GM19463 (cell line): ENCODE results near the gene MYBBP1A.

Experiments
- ATAC-seq: cut with Tn5 transposase; IDR thresholded peaks from one replicate; pipeline ENCODE4 v1.9.1; 2021; ENCODE audit warnings: mild to moderate bottlenecking, moderate library complexity; ENCODE audit not compliant: unreplicated experiment

Gene MYBBP1A

GRCh38 chr17:4525691-4526397 is 29.3 kb downstream of the MYBBP1A start:
- no peak for ATAC-seq

- no peak for ATAC-seq
These were observed 31.2 kb downstream of the MYBBP1A start for GRCh38 chr17:4523946-4524345.

GRCh38 chr17:4522661-4523060 is 32.5 kb downstream of the MYBBP1A start:
- ATAC-seq: no peak

DNA sequence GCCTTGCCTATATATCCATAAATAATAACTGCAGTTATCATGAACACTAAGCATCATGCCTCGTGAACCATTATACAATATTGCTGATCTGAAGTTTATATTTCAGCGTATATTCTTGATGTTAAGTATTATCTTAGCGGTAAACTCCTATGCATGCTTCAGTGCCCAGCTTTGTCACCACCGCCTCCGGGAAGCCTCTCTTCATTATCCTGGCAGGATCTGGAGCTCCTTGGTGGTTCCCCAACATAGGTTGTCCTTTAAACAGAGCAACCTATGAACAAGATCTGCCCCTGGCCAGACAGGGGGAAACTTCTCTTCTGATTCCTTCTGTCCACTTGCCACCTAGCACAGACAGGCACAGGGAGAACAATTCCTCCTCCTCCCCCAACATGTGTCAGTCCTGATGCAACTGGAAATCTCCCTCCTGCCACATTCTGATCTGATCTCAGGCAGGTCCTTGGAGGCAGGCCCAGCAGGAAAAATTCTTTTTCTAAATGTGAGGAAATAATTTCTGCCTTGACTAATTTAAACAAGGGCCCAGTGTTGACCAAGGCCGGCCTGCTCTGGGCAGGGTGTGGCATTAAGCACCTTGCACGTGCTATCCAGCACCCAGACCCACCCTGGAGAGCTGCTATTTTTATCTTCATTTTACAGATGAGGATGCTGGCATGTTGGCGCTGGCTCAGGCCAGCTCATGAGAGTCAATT is 34.1 kb downstream of the MYBBP1A start:
- ATAC-seq: no peak

GRCh38 chr17:4520060-4520893 is 34.9 kb downstream of the MYBBP1A start:
- ATAC-seq: no peak

DNA sequence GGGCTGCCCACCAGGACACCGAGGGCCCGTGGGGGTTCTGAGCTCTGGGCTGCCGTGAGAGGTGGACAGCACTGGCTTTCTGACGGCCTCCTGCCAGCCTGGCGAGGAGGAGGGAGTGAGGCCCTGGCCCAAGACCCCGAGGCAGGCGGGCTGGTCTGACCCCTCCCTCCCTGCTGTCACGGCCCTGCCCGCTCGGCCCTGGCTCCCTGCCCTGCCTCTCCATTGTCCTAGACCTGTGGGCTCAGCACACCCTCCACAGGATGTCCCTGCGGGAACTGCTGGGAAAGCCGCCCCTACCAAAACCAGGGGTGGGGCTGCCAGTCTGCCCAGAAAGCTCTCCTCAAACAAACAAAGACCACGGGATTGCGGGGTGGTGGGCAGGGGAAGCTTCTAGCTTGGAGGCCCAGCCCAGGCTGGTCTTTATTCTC is 35.8 kb downstream of the MYBBP1A start:
- no peak for ATAC-seq

- no peak for ATAC-seq
These were observed 36.3 kb downstream of the MYBBP1A start for GRCh38 chr17:4518901-4519300.

DNA sequence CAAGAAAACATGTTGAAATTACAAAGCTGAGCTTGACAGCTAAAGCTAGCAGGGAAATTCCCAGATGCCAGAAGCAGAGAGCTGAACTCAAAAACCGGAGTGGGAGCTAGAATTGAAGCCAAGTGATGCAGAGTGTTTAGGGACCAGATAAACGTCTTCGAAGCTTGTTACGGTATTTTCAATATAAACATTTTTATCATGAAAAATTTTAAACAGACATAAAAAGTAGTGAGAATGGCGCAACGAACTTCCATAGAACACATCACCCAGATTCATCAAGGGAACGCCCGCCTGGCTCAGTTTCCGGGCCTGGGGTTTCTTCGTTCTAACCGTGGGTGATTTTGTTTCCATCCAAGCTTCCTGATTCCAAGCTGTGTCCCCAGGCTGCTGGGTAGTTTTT is 38.4 kb downstream of the MYBBP1A start:
- ATAC-seq: no peak

DNA sequence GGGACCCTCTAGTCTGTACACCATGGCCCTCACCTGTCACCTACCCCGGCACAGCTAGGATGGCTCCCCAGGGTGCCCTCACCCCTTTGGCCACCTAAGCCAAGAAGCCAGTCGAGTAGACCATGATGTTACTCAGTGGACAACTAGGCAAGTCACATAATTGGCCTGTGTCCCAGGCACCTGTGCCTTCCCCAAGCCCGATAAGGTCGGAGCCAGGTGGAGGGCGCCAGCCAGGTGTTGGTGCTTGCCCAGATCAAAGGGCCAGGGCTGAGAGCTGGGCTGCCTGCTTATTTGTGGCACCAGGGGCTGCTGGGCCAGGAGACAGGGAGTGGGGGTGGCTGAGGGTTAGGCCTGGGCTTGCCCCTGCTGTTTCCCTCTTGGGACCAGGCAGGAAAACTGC is 39.7 kb downstream of the MYBBP1A start:
- ATAC-seq: no peak

DNA sequence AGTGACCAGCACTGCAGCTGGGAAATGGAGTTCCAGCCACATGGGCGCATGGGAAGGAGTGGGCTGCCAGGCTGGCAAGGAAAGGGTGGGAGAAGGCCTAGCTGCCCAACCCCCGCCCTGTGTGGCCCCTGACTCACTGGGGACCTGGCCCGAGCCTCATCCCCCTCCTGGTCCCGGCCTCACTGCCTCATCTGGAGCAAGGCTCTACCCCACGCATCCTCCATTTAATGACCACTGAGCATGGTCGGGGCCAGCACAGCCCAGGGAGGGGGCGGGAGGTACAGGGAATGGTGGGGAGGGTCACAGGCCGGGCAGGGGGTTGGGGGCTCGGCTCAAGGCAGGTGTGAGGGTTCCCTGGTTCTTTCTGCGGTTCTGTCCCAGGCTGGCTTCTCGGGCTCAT is 40.4 kb downstream of the MYBBP1A start:
- ATAC-seq: no peak

DNA sequence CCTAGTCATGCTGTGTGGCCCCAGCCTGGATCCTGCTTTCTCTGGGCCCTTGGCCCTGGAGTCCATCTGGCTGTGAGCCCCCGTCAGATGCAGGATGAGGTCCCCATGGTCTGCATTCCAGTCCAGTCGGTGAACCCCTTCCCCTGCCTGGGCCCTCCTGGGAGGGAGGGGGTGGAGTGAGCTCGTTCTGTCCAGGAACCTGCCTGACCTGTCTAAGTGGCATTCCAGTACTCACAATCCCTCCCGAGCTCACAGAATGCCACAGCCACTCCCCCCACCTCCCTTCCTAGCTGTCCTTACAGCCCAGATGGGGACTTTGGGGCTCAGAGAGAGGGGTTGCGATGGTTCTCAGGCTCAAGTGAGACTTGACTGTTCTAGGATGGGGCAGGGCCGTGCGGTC is 41.0 kb downstream of the MYBBP1A start:
- no peak for ATAC-seq

DNA sequence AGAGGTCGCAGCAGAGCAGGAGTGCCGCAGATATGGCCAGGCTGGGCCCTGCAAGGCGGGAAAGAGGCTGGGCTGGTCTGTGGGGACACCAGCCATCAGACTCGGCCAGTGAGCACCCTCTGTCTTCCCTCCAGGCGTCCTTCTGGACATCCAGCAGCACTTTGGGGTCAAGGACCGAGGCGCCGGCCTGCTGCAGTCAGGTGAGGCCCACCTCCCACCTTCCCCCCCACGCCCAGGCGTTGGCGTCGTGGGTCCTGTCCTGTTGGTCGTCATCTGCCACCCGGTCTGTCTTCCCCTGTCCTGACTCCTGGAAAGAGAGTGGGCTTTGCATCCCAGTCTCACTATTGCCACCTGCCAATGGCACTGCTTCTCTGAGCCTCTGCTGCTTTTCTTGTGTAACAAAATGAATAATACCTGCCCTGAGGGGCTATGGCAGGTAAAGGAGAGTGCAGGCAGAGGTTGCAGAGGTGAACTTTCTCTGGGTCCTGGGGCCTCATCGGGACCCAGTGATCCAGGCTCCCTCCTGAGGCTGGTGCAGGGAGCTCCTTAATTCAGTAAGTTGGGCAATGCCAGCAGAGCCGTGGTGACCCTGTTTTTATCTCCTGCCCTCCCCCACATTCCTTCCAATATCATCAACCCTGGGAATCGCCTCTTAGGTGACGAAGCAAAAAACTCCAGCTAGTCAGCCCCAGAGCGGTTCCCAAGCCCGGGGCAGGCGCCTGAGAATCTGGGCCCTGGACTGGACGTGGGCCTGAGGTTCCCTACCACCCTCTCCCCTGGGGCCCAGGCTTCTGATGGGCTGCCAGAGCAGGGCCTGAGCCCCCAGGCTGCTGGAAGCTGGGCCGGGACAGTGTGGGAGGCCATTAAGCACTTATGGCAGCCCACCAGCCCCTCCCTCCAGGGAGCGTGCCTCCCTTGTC is 41.8 kb downstream of the MYBBP1A start:
- ATAC-seq: no peak

DNA sequence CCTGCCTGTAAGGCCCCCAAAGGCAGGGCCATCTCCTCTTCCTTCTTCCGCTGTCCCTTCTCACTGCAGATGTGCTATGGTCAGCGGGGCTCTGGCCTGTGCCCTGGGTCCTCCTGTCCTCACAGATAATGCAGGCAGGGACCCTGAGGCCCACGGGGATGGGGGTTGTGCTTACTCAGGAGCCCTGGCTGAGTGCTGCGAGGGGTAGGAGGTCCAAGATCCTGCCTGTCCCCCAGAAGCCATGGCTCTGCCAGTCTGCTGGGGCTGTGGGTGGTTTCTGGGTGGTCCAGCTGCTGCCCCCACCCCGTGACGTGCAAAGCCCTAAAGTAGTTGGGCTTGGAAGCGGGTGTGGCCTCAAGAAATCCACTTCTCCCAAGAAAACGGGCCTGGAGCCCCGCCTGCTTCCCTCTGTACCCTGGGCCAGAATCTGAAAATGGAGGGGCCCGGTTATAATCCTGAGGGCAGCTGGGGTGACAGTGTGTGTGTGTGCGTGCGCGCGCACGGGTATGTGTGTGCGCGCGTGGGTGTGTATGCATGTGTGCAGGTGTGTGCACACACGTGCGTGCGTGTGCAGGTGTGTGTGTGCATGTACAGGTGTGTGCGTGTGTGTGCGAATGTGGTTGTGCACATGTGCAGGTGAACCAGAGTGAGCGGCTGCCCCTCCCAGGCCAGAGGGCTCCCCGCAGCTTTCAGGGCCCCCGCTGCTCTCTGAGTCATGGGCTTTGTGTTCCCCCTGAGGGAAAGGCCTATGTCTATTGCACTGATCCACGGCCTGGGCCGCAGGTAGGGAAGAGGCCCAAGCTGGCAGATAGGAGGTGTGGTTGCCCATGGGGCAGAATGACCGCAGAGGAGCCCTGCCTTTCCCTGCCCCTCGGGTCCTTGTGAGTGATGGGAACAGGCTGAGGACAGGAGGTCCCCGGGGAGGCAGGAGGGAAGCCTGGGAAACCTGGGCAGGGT is 42.8 kb downstream of the MYBBP1A start:
- no peak for ATAC-seq

DNA sequence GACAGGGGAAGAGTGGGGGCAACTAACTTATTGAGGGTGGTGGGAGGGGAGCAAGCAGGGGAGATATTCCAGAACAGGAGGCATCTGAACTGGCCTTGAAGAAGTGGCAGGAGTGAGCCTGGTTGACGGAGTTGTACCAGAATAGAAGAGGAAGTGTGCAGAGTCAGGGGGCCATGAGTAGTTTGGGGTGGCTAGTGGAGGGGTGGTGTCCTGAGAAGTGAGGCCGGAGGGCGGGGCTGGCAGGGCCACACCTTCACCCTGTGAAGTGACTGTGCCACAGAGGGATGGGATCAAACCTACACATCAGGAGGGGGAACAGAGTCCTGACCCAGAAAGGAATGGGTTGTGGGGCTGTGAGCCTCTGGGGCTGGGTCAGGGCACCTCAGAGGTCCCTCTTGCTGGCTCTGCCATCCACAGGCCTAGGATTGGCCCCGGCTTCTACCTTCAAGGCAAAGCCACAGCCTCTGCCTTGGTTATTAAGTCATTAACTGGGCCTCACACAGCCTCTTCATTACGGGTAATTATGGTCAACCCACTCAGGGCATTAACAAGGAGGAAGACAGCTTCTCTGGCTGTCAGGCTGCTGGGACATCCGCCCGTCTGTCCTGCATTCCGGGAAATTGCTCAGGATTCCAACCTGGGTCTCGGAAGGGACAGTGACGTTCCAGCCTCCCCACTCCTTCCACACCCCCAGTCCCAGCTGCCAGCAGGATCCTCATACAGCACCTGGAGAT is 43.8 kb downstream of the MYBBP1A start:
- no peak for ATAC-seq

DNA sequence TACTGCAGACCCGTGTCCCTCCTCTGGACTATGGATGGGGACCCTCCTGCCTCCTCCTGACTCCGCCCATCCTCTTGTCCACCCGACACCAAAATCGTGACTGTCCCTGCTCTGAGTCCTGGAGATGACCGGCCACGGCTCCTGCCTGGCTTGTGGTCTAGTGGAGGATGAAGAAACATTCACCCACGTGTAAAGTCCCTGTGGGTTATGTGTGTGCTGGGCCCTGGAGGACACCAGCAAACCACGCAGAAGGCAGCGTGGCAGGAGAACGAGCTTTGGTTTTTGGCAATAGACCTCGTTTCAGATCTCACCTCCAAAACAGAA is 44.6 kb downstream of the MYBBP1A start:
- ATAC-seq: no peak

GRCh38 chr17:4509923-4510617 is 45.1 kb downstream of the MYBBP1A start:
- ATAC-seq: no peak

- no peak for ATAC-seq
These were observed 45.8 kb downstream of the MYBBP1A start for GRCh38 chr17:4509401-4509800.

DNA sequence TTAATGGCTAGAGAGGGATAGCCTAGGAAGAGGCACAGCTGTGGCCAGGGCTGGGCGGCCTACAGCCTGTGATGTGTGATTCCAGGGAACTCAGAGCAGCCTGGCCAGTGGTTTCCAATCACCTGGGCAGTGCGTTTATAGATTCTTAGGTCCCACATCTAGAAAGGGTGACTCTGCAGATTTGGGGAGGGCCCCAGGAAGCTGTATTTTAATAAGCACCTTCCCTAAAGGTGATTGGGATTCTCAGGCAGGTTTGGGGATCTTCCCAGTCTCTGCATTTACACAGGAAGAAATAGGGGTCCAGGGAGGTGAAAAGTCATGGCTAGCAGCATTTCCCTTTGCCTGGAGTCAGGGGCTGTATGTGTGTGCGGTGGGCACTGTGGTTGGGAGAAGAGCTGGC is 47.0 kb downstream of the MYBBP1A start:
- ATAC-seq: no peak
